ENCODE measurements around the gene MOCS2.

DNA sequence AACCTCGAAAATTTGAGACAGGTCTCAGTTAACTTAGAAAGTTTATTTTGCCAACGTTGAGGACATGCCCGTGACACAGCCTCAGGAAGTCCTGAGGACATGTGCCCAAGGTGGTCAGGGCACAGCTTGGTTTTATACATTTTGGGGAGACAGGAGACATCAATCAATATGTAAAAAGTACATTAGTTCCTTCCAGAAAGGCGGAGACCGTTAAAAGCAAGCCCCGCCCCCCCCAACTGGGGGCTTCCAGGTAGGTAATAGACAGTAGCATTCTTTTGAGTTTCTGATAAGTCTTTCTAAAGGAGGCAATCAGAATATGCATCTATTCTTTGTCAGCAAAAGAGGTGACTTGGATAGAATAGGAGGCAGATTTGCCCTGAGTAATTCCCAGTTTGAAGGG, 599 bp upstream of the MOCS2 start:
- no peak for TF ChIP-seq CTCF (conservative IDR thresholded peaks at IDR 0.05; ENCODE audit: low read length)
- TF ChIP-seq EZH2phosphoT487 (IDR thresholded peaks at IDR 0.05; ENCODE audit: borderline replicate concordance, low read depth, low read length): no peak
